ENCODE results near the gene MISP.

DNA sequence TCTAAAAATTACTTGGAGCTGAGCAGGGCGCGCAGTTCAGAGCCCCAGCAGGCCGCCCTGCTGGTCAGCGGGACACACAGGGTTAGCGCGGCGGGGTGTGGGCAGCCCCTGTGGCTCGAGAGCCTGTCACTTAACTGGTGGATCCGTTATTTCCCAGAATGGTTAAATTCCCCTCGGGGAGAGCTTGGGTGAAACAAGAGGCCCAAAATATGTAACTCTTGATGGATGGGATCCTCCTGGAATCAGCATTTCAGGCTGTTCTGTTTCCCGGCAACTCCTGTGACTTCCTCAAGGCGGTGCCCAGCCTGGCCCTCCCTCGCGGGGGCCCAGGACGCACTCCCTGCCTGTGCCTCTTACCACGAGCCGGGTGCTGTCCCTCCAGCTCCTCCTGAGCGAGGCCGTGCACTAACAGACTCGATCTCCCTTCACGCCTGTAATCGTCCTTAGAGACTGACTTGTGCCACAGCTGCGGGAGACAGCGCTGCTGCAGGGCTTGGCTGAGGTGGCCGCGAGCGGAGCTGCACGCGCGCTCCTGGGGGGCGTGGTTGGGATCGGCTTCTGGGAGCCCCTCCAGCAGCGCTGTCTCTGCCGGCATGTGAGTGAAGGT lies 56.0 kb downstream of the MISP start:
- TF ChIP-seq, protein P1, sequence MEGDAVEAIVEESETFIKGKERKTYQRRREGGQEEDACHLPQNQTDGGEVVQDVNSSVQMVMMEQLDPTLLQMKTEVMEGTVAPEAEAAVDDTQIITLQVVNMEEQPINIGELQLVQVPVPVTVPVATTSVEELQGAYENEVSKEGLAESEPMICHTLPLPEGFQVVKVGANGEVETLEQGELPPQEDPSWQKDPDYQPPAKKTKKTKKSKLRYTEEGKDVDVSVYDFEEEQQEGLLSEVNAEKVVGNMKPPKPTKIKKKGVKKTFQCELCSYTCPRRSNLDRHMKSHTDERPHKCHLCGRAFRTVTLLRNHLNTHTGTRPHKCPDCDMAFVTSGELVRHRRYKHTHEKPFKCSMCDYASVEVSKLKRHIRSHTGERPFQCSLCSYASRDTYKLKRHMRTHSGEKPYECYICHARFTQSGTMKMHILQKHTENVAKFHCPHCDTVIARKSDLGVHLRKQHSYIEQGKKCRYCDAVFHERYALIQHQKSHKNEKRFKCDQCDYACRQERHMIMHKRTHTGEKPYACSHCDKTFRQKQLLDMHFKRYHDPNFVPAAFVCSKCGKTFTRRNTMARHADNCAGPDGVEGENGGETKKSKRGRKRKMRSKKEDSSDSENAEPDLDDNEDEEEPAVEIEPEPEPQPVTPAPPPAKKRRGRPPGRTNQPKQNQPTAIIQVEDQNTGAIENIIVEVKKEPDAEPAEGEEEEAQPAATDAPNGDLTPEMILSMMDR (IDR thresholded peaks at IDR 0.05): no peak
- TF ChIP-seq POLR2A (IDR thresholded peaks at IDR 0.05) (no peak), POLR2AphosphoS5 (IDR thresholded peaks at IDR 0.05; ENCODE audit: insufficient read depth in 1 of 2, low read depth in 1 of 2) (no peak)

Data from vagina (tissue), 2 donors.